Activated CD8-positive, alpha-beta memory T cell treated with anti-CD3 and anti-CD28 coated beads, Interleukin-2, amount 50 U/mL, for 1 hour (primary cell): ENCODE data around the gene GPATCH8.
"Not testable (repeated sequence)": the region's sequence is repeated elsewhere in the genome, so short reads cannot be mapped to it uniquely, and the experiment has no call there.

Source experiments
- DNase-seq: peaks from one replicate; pipeline ENCODE4 v3.0.0-alpha.2; 2020; ENCODE audit errors: extremely low read depth

The GPATCH8 gene

DNA sequence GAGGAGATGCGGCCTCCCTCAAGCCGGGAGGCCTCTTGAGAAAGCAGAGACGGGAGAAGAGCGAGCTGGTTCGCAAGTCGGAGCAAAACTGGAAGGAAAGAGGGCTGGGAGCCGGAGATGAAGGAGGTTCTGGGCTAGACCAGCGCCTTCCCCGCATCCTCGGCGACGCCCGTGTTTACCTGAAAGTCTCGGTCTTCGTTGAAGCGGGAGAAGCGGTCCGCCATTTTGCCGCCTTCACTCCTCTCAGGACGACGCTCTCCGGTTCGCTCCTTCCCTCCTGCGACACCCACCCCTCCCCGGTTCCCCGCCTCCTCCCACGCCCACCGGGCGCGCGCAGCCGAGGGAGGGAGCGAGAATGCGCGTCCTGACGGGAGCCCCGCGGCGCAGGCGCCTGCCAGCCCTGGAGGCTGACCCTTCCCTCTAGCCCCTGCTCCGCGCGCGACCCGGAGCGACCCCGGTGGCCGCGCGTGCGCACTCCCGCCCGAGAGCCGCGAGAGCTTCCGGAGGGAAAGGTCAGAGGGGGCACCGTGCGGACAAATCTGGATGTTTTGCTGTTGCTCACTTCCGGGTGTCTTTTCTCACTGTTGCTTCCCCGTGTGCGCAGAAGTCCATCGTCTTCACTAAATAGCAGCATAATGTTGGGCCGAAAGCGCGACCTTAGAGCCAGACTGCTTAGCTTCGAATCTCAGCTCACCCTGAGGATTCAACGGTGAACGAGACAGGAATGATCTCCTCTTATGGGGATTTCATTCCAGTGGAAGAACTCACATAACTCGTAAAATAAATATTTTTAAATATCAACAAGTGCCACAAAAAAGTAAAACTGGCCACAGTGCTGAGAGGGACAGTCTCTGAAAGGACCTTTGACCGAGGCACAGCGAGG, at the start of gene GPATCH8:
Gene GPATCH8 (minus strand): TSS at position 260 of the 883 bp plus-strand sequence. CDS start 36 bp downstream, at position 224.
- peak; percentile 79 for DNase-seq

DNA sequence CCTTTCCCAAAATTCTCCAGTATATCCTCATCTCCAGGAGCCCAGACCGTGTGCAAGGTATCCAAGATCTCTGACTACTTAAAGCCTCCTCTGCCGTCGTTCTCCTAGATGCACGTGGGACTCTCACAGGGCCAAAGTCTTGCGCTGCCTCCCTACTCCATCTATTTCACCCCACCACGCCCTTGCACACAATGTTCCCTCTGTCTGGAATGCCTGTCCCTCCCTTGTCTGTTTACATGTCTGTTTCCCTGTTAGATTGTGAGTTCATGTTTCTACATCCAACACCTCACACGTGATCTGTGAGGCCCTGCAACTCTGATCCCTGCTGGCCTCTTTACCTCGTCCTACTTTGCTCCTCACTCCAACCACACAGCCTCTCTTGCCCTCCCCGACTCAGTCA, 49.2 kb upstream of the GPATCH8 start:
- no peak for DNase-seq

DNA sequence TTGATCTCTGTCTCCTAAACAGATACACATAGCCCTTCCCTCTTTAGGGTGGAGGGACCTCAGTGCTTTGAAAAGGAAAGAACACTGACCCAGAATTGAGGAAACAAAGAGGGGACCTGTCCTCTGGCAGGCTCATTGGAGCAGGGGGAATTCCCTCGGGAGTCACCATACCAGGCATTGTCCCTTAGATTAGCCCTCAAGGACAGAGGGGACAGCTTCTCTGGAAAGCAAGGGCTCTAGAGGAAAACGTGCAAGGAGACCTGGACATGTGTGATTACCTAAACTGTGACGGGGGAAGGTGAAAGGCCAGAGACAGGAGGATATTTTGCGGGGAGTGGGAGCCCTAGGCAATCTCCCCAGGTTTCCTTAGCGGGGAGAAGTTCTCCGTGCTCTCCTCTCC, 46.5 kb upstream of the GPATCH8 start:
- no peak for DNase-seq

DNA sequence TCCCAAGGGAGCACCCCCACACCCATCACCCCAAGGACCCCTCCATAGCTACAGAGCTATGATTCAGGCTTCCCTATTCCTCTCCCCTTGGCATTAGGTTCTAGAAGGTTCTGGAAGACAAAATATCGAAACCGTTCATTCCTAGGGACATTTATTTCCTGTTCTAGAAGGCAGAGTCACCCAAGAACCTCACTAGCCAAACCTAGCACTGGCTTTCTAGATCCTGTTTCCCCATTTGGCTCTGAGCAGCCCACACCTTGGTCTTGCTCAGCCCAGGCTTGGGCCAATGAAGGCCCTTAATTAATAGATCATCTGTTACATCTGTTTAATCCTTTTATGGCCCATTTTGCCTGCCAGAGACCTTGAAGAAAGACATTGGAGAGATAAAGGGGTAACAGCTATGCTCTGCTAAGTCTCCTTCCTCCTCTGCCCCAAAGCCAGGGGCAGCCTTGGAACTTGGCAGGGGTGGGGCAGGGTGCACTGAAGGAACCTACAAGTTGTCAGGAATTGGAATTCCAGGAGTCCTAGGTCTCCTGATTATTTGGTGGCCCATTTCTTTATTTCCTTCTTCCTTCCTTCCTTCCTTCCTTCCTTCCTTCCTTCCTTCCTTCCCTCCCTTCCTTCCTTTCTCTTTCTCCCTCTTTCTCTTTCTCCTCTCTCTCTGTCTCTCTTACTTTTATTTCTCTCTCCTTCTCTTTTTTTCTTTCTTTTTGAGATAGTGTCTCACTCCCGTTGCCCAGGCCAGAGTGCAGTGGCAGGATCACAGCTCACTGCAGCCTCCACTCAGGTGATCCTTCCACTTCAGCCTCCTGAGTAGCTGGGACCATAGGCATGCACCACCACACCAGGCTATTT, 45.4 kb upstream of the GPATCH8 start:
- DNase-seq: no peak

DNA sequence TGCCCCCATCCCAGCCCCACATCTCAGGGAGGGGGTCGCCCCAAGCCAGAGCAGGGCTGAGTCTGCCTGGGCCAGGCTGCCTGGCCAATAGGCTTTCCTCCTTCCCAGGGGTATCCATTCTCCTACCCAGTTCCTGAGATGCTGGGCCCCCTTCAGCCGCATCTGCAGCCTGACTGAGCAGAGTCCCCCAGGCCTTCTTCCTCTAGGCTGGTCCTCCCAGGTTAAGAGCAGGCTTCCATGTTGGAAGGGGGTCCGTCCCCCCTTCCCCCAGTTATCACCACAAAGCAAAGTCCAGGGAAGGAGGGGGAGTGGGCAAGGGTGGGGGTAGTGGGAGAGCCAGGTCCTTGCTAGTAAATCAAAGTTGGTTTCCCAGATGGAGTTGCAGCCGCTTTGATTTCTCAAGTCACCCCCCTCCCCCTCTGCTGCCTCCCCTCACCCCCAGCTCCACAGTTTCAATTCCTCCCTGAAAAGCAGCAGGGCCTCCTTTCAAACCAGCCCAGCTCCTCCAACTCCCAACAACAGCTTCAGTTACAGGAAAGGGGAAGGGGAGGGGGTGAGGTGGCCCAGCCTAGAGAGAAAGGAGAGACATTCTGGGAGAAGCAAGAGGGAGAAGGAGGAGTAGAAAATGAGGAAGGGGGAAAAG, 44.5 kb upstream of the GPATCH8 start:
- no peak for DNase-seq

DNA sequence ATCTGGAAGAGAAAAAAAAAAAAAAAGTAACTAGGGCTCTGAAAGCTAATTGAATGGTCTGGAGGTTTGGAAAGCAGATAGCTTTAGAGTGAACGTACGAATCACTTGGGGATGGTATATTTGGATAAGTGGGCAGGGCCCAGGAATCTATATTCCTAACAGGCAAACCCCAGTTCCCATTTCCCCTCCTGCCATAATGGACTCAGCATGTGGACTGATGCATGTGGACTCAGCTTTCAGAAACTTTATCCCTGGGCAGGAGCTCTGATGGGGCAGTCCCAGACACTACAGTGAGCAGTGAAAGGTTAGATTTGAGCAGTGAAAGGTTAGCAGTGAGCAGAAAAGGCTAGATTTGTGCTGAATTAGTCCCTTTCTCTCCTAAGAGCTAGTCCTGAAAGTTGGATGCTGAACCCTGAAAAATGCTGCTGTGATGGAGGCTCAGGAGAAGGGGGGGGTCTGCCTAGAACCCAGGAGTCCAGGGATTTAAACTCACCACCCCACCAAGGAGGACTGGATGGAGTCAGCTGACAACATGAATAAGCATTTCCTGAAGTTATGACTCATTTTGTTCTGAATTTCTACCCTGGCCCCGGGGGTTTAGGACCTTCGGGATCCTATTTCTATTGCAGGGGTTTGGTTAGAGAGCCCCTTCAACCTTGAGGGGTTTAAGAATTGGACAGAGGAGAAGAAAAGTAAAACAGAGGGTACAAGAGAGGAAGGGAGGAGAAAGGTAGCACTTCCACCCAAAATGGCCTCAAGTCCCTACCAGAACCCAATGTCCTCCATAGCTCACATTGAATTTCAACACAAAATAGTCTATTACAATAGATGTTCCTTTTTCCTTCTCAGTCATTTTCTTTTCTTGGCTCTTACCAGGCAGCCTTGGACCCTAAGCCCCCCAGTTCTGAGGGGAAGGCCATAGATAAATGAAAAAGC, 43.7 kb upstream of the GPATCH8 start:
- no peak for DNase-seq

DNA sequence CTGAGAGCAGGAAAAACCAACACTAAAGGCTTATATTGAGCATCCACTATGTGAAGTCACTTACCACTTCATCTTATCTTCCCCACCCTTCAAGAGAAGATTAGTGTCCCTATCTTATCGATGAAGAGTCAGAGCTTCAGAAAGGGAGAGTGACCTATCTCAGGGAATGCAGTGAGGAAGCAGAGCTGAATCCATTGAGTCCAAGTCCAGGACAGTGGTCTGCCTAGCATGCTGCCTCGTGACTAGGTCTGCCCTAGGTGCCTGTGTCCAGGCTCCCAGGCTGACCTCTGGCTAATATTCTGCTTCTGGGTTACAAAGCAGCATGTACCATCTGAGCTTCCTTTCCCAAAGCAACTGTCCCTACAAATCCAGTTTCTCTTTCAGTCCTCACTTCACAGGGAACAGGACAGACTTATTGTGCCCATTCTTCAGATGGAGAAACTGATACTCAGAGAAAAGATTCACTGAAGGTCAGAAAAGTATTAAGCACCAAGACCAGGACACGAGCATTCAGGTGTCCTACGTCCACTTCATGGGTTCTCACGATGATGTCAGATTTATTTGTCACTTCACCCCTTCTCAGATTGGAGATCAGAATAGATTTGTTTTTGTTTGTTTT, 40.8 kb upstream of the GPATCH8 start:
- no peak for DNase-seq

DNA sequence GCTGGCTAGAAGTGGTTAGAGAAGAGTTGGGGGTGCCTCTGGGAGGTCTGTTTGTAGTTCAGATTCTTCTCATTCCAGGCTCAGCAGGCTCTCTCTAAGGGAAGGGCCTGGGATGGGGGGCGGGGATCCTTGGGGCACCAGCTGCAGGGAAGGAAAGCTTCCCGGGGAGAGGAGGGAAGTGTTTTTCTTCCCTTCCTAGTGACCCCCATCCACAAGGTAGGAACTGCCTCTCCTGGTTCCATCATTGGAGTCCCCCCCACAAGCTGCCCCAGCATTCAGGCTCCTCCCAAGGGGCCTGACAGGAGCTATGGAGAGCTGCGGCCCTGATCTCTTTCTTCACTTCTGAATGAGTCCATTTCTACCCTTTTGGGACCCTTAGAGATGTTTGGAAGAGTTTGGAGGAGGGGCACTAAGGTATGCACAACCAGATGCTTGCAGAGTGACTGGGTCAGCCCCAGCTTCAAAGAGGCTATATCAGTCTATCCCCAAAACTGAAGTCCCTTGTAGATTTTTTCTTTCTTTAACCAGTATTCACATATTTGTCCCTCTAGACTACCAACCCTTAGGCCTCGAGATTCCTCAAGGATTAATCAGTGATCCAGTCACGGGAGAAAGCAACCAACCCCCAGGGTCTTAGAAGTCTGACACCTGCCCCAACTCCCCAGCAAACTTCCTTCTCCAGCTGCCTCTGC, 40.2 kb upstream of the GPATCH8 start:
- DNase-seq: no peak

DNA sequence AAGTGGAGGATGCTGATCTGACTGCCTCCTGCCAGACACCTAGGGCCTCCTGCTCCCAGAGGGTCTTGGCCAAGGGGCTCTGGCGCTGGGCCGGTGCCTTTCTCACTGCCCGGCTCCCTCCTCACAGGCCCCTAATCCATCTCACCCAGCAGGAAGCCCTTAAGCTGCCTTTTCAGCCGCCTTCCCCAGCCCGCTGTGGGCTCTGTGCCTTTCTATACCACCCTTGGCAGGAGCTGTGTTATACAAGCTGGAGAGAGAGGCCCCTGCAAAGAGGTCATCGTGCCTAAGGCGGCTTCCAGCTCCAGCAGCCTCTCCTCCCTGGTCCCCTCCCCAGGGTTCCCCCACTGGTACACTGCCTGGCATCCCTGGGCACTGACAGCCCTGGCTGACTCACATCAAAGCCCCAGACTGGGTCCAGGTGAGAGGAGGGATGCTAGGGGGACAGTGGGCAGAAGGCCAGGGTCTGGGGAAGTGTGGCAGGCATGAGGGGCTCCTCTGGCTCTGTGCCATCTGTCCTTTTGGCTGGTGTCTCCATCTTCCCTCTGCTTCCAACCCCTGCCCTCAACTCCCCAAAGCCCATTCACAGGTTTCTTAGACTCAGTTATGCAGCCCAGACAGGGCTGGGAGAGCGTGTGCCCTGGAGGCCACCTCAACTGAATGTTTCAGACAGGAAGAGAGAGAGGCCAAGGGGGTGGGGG, 38.8 kb upstream of the GPATCH8 start:
- DNase-seq: no peak

DNA sequence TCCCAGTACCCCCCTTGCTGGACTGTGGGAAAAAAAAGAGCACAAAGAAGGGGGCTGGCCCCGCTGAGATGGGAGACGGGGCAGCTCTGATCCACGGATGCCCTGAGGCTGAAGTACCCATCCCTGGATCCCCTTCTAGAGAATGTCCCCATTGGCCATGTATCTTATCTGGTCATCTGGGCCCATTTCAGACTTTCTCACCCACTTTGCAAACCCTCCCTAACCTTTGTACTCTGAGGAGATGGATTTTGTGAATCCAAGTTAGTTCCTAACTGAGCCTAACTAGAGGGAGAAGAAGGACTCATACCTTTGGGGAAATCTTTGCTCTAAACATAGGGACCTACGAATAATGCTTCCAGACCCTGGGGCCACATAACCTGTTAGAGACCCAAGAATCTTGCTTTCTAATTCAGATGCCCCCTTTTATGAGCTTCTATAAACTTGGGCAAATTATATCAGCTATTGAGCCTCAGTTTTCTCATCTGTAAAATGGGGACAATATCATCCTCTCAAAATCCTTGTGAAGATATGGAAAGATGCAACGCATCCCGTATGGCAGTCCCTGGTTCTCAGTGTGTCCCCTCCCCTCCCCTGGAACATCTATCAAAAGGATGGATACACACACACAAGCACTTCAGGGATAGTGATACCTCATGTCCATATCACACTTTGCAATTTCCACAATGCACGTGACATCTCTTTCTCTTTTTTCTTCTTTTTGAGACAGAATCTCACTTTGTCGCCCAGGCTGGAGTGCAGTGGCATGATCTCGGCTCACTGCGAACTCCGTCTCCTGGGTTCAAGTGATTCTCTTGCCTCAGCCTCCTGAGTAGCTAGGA, 37.3 kb upstream of the GPATCH8 start:
- DNase-seq: no peak

DNA sequence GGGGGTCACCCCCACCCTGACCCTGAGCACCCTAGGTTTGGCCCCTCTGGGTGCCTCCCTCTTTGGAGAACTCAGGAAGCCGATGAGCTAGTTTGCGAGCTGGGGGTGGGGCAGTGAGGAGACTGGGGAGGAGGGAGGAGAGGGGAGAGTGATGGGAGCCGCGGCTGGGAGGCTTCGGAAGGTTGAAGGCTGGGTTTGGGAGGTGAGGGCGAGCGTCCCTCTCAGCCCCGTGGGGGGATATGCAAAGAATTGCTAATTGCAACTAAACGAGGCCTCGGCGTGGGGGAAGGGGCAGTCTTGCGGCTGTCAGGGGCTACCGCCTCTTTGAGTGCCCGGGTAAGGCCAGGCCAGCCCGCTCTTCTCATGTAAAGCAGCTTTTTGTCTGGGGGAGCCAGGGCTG, 36.5 kb upstream of the GPATCH8 start:
- no peak for DNase-seq

DNA sequence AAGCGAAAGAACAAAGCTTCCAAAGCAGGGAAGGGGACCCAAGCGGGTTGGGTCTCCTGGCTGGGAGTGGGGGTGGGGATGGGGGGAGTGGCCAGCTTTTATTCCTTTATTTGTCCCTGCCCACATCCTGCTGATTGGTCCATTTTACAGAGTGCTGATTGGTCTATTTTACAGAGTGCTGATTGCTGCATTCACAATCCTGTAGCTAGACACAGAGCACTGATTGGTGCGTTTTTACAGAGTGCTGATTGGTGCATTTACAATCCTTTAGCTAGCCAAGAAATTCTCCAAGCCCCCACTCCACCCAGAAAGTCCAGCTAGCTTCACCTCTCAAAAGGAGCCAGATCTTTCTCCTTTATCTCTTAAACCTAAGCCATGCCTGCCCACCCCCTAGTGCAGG, 34.7 kb upstream of the GPATCH8 start:
- DNase-seq: not testable (repeated sequence)

DNA sequence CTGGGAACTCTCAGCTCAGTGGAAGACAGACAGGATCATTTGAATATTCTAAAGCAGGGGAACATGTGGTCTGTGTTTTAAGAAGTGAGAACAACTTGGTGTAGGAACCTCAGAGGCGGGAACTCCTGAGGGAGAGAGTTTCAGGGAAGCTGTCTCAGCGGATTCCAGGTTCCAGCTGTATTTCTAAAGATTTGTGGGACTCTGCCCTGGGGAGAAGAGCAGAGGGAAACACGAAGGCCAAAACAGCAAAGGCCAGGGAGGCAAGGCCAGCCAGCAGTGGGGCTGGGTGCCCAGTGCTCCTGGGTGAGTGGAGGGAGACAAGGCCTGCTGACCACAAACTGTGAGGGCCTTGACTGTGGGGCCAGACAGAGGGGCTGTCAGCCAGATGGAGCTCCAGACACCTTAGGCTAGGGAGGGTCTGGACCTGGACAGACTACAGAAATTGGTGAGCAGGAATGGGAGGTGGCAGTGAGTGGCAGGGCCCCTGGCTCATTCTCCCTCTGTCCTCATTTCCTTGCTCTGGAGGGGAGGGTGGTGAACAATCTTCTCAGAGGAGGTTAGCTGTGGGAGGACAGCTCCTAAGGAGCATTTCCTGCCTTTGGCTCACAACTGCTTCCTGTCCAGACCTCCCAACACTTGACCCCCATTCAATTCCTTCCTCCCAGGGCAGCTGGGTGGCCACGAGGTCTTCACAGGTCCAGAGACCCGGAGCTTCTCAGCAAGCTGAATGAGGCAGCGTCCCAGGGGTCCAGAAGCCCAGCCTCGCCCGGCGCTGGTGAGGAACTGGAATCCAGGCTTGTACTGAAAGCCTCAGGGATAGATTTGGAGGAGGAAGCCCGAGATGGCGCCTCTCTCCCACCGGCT, 33.1 kb upstream of the GPATCH8 start:
- no peak for DNase-seq

DNA sequence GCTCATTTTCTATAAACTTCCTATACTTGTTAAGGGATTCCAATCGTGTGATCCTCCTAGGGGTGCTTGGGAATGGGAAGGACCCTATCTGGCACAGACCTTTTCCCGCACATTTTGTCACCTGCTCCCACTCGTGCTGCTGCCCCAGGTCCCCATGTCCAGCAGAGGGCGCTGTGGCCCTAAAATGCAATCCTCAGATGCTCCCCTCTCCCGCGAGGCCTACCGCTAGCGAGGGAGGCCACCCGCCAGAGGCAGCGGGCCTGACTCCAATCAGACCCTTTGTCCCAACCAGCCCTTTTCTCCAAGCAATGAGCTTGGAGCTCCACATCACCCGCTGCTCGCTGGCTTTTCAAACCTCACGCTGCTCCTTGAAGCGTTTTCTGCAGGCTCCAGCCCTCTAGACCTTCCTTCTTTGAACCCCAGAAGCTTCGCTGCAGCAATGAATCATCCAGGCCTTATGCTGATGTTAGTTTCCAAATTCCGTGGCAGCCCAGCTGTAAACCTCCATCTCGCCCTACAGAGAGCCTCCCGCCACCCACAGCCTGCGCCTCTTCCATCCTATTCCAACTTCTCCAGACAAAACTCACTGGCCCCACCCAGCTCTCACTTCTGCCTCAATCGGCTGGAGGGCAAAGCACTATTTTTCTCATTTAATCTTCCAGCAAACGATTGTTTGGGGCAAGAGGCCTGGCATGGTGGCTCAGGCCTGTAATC, 30.5 kb upstream of the GPATCH8 start:
- peak; percentile 62 for DNase-seq

DNA sequence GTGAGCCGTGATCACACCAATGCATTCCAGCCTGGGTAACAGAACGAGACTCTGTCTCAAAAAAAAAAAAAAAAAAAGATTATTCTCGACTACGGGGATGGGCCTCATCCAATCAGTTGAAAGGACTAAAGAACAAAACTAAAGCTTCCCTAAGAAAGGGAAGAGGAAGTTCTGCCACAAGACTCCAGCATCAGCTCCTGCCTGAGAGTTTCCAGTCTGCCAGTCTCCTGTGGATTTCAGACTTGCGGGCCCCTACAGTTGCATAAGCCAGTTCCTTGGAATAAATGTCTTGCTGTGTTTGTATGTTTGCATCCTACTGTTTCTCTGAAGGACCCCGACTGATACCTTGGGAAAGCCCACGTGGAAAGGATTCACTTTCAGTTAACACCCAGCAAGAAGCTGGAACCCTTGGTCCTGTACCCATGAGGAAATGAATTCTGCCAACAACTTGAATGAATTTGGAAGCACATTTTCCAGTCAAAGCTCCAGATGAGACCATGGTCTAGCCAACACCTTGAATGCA, 27.8 kb upstream of the GPATCH8 start:
- no peak for DNase-seq

DNA sequence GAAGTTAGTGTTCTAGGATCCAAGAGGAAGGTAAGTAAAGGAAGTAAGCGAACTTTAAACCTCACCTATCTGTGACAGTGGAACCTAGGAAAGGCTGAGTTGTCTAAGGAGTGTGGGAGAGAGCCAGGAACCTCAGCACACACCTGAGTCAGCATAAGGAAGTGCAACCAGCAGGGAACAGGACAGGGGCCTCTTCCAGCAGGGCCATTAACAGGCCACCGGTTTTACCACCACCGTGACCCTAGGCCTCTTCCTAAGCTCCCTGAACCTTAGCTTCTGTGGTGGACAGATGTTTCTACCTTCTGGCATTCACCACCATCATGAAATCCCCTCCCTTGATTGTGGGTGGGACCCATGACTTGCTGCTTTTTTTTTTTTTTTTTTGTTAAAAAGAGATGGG, 26.7 kb upstream of the GPATCH8 start:
- no peak for DNase-seq

DNA sequence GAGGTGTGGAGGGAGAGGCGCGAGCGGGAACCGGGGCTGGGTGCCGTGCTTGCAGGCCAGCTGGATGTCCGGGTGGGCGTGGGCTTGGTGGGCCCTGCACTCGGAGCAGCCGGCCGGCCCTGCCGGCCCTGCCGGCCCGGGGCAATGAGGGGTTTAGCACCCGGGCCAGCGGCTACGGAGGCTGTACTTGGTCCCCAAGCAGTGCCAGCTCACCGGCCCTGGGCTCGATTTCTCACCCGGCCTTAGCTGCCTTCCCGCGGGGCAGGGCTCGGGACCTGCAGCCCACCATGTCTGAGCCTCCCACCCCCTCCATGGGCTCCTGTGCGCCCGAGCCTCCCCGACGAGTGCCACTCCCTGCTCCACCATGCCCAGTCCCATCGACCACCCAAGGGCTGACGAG, 24.7 kb upstream of the GPATCH8 start:
- DNase-seq: no peak
